Coronary artery (tissue), 2 donors: ENCODE results near the gene SNX5.
"Not testable (repeated sequence)": the region's sequence is repeated elsewhere in the genome, so short reads cannot be mapped to it uniquely, and the experiment has no call there.

Experiments
- DNase-seq: peaks from one replicate; pipeline ENCODE4 v3.0.0-alpha.2; 2017; ENCODE audit warnings: low spot score
- H3K27ac ChIP-seq, 2 donors: fragments of 200-600 bp; sonication (generic); one replicate each; pipeline ENCODE4 v1.5.1; 2016 to 2019
- H3K4me3 ChIP-seq: fragments of 200-600 bp; sonication (generic); 2 replicates; pipeline ENCODE4 v1.5.1; 2016; ENCODE audit warnings: mild to moderate bottlenecking, moderate library complexity
- TF ChIP-seq, protein P1 (sequence below): fragments of 200-600 bp; sonication (generic); IDR thresholded peaks from one replicate; pipeline ENCODE4 v1.5.1; 2019; ENCODE audit warnings: antibody characterized with exemption

Gene SNX5

DNA sequence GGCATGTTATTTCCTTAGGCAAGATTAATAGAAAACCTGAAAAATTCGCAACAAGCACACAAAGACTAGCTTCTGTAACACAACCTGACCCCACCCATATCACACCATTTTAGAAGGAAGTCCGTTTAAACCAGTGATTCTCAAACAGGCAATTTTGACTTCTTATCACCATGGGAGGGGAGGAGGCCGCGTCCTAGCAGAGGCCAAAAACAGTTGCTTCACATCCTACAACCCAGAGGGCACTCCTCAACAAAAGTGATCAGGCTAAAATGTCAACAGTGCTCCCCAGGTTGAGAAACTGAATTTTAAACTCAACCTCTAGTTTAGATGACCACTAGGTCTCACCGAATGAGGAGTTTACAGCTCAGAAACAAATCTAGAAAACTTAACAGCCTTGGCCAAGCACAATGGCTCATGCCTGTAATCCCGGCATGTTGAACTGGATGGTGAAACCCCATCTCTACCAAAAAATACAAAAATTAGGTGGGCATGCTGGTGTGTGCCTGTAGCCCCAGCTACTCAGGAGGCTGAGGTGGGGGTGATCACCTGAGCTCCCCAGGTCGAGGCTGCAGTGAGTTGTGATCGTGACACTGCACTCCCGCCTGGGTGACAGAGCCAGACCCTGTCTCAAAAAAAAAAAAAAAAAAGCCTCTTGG is 3.4 kb downstream of the SNX5 start:
- H3K4me3 ChIP-seq, result peak overlapping the region; percentile 84
- H3K27ac ChIP-seq, result peak overlapping the region; percentile 54 to 92
- TF ChIP-seq, protein P1, sequence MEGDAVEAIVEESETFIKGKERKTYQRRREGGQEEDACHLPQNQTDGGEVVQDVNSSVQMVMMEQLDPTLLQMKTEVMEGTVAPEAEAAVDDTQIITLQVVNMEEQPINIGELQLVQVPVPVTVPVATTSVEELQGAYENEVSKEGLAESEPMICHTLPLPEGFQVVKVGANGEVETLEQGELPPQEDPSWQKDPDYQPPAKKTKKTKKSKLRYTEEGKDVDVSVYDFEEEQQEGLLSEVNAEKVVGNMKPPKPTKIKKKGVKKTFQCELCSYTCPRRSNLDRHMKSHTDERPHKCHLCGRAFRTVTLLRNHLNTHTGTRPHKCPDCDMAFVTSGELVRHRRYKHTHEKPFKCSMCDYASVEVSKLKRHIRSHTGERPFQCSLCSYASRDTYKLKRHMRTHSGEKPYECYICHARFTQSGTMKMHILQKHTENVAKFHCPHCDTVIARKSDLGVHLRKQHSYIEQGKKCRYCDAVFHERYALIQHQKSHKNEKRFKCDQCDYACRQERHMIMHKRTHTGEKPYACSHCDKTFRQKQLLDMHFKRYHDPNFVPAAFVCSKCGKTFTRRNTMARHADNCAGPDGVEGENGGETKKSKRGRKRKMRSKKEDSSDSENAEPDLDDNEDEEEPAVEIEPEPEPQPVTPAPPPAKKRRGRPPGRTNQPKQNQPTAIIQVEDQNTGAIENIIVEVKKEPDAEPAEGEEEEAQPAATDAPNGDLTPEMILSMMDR, result no peak
- no peak for DNase-seq

DNA sequence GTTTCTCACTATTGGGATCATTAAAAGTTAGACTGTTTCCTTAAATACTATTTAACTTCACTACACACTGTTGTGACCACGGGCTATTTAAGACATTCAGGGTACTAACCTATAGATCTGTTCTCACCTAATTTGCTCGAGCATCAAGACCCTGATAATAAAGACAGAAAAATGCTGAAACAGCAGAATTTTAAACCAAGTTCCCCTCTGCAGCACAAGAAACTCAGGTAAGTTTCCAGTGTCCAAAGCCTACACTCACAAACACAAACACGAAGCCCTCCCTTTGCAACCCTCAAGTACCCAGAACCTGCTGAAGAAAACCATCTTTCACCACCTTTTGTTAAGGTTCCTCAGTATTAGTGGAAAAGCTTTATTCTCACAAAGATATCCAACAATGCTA is 4.0 kb downstream of the SNX5 start:
- H3K27ac ChIP-seq, result no peak overlapping the region
- TF ChIP-seq, protein P1, result no peak
- DNase-seq, result no peak
- peak overlapping the region; percentile 84 for H3K4me3 ChIP-seq

DNA sequence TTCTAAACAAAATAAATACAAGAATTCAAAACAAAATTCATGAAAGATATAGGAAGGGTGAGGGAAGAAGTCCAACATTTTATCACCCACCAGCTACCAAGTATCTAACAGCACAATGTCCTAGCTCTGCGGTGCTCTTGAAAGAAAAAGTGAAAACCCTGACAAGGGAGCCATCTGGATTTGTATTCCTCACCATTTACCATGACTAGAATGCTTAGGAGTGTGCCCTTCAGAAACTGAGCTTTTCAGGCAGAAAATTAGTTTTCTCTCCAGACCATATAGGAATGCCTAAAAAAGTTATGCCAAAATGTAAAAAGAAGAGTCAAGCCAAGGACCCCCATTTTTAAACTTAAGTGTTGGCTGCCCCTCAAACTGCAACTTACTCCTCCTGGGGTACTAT is 4.5 kb downstream of the SNX5 start:
- DNase-seq, result no peak

DNA sequence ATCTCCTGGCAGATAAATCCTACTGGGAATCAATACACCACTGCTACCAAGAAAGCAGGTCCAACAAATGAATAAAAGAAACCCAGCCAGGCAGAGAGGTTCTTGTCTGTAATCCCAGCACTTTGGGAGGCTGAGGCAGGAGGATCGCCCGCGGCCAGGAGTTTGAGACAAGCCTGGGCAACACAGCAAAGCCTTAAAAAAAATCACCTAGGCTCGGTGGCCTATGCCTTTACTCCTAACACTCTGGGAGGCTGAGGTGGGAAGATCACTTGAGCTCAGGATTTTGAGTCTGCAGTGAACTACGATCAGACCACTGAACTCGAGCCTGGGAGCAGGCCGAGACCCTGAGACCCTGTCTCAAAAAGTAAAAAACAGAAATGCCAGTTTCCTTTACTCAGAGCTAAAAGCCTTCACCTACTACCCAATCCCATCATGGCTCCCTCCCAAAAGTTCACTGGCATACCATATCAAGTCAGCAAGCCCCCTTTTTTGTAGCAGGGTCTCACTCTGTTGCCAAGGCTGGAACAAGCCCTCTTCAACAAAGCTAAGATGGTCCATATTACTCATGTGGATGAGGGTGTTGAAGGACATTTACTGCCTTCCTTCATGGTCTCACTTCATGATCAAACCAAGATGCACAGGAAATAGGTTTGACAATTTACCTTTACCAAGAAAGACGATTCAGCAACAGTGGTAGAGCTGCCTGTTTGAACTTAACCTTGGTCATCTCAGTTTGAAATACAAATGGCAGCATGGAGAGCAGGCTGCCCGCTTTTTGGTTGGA is 5.3 kb downstream of the SNX5 start:
- H3K27ac ChIP-seq, result peak overlapping the region; percentile 28 to 29
- TF ChIP-seq, protein P1, result no peak
- H3K4me3 ChIP-seq, result no peak overlapping the region
- no peak for DNase-seq

More for the DNA sequence above, 4.5 kb downstream of the SNX5 start:
- TF ChIP-seq, protein P1, result no peak
- Histone ChIP-seq H3K27ac (no peak overlapping the region), H3K4me3 (no peak overlapping the region)

DNA sequence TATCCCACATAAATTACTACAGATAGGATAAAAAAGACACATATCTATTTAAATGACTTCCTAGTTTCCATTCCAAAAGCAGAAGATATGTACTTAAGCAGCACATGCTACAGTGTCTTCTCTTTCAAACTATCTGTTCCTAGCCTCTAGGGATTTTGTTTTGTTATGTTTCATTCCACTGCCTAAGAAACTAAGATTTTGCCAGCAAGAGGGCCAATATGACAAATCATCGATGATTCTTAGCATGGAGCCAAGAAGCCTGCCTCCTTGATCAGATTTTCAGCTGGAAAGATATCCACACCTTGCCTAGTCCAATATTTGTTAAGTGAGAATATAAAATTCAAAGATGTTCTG is 7.0 kb downstream of the SNX5 start:
- Histone ChIP-seq H3K27ac (peak overlapping the region; percentile 27 to 44), H3K4me3 (peak overlapping the region; percentile 35)
- TF ChIP-seq, protein P1, result no peak
- no peak for DNase-seq

GRCh38 chr20:17960927-17961586 is 7.5 kb downstream of the SNX5 start:
- no peak for DNase-seq
- Histone ChIP-seq H3K4me3 (peak overlapping the region; percentile 35), H3K27ac (peak overlapping the region; percentile 27 to 44)
- TF ChIP-seq, protein P1, result no peak

- H3K4me3 ChIP-seq, result peak overlapping the region; percentile 35
- peak overlapping the region; percentile 29 to 44 for H3K27ac ChIP-seq
- not testable (repeated sequence) for DNase-seq
These were observed 8.2 kb downstream of the SNX5 start for GRCh38 chr20:17960400-17960885.
